ENCODE data around the gene CCL23.

Gene CCL23

GRCh38 chr17:35972945-35973332, 44.8 kb downstream of the CCL23 start:
- Histone ChIP-seq H3K4me3 (replicated peaks; ENCODE audit: insufficient read depth, low read length) (no peak overlapping the region), H3K27ac (replicated peaks) (no peak overlapping the region), H3K27me3 (ENCODE audit: insufficient read depth, poor library complexity, severe bottlenecking) (no peaks in the 10 kb centered on the region)
- TF ChIP-seq POLR2AphosphoS5 (IDR thresholded peaks at IDR 0.05; ENCODE audit: low read depth): no peak
- TF ChIP-seq REST (IDR thresholded peaks at IDR 0.05; ENCODE audit: insufficient replicate concordance, low read depth): no peak
- no peak for TF ChIP-seq CTCF (IDR thresholded peaks at IDR 0.05; ENCODE audit: insufficient read depth, low read length)
- TF ChIP-seq SPI1 (IDR thresholded peaks at IDR 0.05; ENCODE audit: borderline replicate concordance, low read depth): no peak
- no peak for TF ChIP-seq GABPA (IDR thresholded peaks at IDR 0.05; ENCODE audit: low read depth)
- DNase-seq (ENCODE audit: low read depth in 1 of 2, low spot score in 1 of 2): no peak

- Histone ChIP-seq H3K27me3 (ENCODE audit: insufficient read depth, poor library complexity, severe bottlenecking) (no peaks in the 10 kb centered on the region), H3K4me3 (replicated peaks; ENCODE audit: insufficient read depth, low read length) (no peak overlapping the region), H3K27ac (replicated peaks) (no peak overlapping the region)
- no peak for DNase-seq (ENCODE audit: low read depth in 1 of 2, low spot score in 1 of 2)
- TF ChIP-seq SPI1 (IDR thresholded peaks at IDR 0.05; ENCODE audit: borderline replicate concordance, low read depth): no peak
- no peak for TF ChIP-seq CTCF (IDR thresholded peaks at IDR 0.05; ENCODE audit: insufficient read depth, low read length)
- TF ChIP-seq POLR2AphosphoS5 (IDR thresholded peaks at IDR 0.05; ENCODE audit: low read depth): no peak
- TF ChIP-seq REST (IDR thresholded peaks at IDR 0.05; ENCODE audit: insufficient replicate concordance, low read depth): no peak
- TF ChIP-seq GABPA (IDR thresholded peaks at IDR 0.05; ENCODE audit: low read depth): no peak
These were observed 45.2 kb downstream of the CCL23 start for GRCh38 chr17:35972535-35972934.

- TF ChIP-seq SPI1 (IDR thresholded peaks at IDR 0.05; ENCODE audit: borderline replicate concordance, low read depth): no peak
- H3K27me3 ChIP-seq (ENCODE audit: insufficient read depth, poor library complexity, severe bottlenecking): no peaks in the 10 kb centered on the region
These were observed 45.7 kb downstream of the CCL23 start for GRCh38 chr17:35972066-35972465.

GRCh38 chr17:35969558-35970380, 48.0 kb downstream of the CCL23 start:
- TF ChIP-seq CTCF (IDR thresholded peaks at IDR 0.05; ENCODE audit: insufficient read depth, low read length): peak; percentile 82
- TF ChIP-seq SPI1 (IDR thresholded peaks at IDR 0.05; ENCODE audit: borderline replicate concordance, low read depth): no peak
- TF ChIP-seq GABPA (IDR thresholded peaks at IDR 0.05; ENCODE audit: low read depth): no peak
- Histone ChIP-seq H3K27ac (replicated peaks) (no peak overlapping the region), H3K4me3 (replicated peaks; ENCODE audit: insufficient read depth, low read length) (no peak overlapping the region), H3K27me3 (ENCODE audit: insufficient read depth, poor library complexity, severe bottlenecking) (no peaks in the 10 kb centered on the region)
- DNase-seq (ENCODE audit: low read depth in 1 of 2, low spot score in 1 of 2): peak; percentile 38 to 81

More at GRCh38 chr17:35972066-35972465, 45.7 kb downstream of the CCL23 start:
- DNase-seq (ENCODE audit: low read depth in 1 of 2, low spot score in 1 of 2): no peak
- H3K4me3 ChIP-seq (replicated peaks; ENCODE audit: insufficient read depth, low read length): no peak overlapping the region
- H3K27ac ChIP-seq (replicated peaks): no peak overlapping the region
